Left lobe of liver (tissue), 2 donors: ENCODE results near the gene RELN. TPM values are rescaled to one million over a fixed set of nuclear protein-coding genes. Genes with fewer than 3 reads are reported as not detected.
A peak's percentile ranks its signal among the peaks of the same experiment; 100 is the strongest.

Experiments used
- ATAC-seq: fragments of 200-7000 bp; cut with Tn5 transposase; one replicate; pipeline ENCODE4 v1.9.1; 2020; ENCODE audit warnings: mild to moderate bottlenecking, moderate library complexity
- DNase-seq: peaks from one replicate; pipeline ENCODE4 v3.0.0-alpha.2; 2020; ENCODE audit warnings: low spot score
- total RNA-seq: library from RNA; stranded (reverse); gene quantifications from one replicate; pipeline ENCODE4 v1.2.1, GENCODE V29; 2021
- donor health status: DM: no; HTN: no; CAD: no; lungs with moderate emphysema.
- donor health status: DM: no; HTN: yes; CAD: no.

The RELN gene
- total RNA-seq, 1 donor from 2014 or later: 17.2 TPM

DNA sequence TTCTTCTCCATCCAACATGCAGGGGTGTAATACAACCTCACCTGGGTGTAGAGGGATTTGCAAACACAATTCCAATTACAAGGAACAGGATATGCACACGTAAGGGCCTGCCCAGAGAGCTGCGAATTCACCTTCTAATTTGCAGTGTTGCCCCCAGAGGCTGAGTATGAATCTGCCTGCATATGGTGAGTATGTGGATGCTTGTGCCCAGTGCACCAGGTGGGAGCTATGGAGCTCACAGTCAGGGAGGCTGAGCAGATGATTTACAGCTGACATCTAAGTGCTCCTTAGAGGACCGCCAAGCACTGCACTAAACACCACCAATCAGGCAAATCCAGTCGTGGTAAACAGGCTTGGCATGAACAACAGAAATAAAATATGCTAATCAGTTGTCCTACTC, 132.0 kb downstream of the RELN start:
- no peak for ATAC-seq
- no peak for DNase-seq

DNA sequence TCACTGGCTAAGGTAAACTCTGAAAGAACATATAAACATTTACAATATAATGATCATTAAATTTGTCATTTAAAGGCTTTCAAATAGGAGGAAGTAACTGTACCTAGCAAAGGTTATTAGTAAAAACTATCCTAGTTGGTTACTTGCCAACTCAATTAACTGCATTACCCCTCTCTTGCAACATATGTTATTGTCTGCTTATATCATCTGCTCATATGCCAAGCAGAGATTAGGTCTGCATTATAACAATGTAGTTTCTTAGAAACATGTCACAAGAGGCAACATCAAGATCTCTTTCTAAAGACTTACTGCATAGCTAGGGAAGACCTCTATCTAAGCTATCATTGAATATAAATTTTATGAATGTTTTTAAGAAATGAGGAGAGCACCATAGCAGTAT, 132.5 kb downstream of the RELN start:
- ATAC-seq (no peak), DNase-seq (no peak)

DNA sequence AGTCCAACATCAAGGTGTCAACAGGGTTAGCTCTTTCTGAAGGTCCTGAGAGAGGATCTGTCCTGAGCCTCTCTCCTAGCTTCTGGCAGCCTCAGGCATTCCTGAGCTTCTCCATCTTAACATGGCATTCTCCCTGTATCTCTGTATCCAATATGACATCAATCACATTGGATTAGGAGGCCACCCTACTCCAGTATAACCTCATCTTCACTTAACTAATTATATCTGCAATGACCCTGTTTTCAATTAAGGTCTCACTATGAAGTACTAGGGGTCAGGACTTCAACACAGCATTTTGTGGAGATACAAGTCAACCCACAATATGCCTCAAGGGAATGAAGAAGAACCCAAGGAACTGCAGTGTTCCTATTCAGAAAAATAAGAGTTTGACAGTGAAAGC, 133.8 kb downstream of the RELN start:
- ATAC-seq: no peak
- DNase-seq: no peak

DNA sequence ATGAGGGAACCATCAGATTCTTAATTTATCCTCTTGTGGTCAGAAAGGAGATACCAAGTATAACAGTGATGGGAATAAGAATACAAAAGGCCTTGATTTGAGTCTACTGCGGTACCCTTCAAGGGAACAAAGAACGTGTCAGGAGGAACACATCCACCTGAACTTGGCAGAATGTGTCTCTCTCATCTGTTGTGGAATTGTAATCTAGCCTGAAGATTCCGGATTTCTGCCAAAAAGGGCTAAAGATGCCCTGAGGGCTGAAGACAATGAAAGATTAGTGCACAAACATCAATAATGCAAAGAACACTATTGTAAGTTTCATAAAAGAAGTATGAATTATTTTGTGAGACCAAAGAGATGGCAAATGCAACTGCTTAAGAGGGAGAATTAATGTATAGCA, 134.8 kb downstream of the RELN start:
- DNase-seq (no peak), ATAC-seq (no peak)

DNA sequence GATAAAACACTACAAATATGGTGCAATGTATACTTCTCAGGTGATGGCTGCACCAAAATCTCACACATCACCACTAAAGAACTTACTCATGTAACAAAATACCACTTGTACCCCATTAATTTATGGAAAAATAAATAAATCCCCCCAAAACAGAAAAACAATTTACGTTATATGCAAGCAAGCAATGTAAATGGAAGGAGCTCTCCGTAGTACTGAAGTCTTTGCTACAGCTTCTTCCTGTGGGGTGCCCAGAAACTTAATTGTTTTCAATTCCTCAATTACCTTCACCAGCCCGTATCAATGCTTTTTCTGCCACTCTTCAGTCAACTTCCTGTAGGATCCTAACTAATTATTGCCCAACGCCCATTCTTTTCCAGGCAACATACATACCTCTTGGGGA, 138.1 kb downstream of the RELN start:
- no peak for DNase-seq
- ATAC-seq: no peak

DNA sequence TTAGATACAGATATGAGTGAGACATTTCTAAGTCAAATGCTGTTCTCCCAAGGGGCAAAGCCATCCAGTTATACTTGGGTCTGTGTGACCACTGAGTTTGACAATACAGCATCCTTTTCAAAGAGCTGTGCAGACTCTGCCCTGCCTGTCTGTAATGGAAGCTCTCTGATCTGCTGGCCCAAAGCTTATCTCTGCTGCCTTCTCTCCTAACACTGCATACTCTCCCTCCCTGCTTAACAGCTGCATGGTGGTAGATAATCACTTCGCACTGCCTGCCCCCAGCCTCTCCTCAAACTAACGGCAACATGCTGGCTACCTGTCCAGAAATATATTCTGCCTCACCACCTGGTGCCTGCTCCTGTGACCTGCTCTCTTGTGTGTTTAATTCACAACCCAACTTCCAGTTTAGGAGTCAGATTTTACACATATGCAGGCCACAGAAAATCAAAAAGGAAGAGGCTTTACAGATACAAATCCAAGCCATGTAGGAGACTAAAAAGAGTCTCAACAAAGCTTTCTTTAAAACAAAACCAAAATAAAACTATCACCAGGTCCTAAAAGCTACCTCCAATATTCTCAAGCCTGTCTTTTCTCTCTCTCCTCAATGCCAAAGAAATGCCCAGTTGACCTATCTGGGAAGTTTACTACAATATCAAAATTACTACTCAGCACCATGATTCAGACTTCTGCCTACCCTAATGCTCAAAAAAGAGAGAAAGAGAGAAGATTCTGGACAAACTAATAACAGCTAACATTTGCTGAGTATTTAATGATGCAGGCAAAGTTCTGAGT, 145.6 kb downstream of the RELN start:
- ATAC-seq: no peak
- no peak for DNase-seq

DNA sequence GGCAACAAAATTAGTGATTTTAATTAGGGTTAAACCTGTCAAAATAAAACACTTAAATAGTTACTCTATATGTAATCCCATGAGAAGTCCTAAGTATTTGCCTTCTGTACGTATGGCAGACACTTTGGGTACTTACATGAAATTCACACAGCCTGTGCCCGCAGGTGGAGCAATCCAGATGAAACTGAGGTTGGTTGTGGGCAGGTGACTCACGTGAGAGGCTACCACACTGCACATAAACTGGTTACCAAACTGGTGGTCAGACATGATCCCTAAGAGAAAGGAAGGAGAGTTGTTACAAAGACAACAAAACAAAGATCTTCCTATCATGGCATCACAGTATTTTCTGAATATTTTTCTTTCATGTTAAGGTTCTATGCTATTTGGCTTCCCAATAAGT, 156.1 kb downstream of the RELN start:
- no peak for DNase-seq
- no peak for ATAC-seq

DNA sequence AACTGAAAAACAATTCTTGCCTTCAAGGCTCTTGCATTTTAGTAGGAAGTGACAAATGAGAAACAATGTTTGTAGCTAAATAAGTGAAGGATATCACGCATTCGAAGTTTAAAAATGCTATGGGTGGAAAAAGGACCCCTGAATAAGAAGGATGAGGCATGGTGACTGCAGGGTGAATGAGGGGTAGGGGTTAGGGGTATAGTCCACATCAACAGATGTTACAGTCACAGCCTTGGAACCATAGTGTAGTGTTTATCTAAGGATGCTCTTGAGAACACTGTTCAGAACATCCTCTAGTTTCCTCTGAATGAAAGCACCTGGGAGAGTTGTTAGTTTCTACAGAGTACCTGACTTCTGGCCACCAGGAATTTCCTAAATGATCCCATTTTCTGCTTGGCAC, 157.0 kb downstream of the RELN start:
- no peak for ATAC-seq

DNA sequence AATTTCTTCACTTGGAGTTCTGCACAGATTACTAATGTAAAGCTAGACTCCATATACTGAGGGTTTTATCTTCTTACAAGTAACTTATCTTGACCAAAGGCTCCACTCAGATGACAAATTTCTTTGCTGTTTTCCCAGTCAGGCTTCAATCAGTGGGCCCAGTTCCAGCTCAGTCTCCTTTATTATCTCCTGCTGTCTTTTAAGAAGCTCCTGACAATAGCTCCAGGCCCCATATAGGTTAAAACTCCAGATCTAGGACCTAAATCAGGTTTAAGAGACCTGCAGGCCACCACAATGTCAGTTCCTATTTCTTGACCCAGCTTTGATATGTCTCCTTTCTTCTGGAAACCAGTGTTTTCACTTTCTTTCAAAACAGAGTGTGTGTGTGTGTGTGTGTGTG, 165.2 kb downstream of the RELN start:
- no peak for DNase-seq
- ATAC-seq: no peak

More for the DNA sequence above, 157.0 kb downstream of the RELN start:
- DNase-seq: no peak

DNA sequence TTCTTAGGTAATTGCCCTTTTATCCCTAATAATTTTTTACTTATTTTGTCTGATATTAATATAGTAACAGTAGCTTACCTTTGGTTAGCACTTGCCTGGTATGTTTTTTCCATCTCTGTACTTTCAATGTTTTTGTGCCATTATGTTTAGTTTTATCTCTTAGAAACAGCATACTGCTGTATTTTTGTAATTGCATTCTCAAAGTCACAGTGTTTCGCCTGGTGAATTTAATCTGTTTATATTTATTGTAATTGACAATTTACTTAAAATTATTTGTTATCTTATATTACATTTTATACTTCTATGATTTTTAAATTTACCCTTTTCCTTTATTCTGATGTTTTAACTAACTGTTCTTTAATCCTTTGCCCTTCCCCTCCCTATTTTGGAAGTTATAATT, 166.4 kb downstream of the RELN start:
- no peak for DNase-seq
- ATAC-seq: no peak

DNA sequence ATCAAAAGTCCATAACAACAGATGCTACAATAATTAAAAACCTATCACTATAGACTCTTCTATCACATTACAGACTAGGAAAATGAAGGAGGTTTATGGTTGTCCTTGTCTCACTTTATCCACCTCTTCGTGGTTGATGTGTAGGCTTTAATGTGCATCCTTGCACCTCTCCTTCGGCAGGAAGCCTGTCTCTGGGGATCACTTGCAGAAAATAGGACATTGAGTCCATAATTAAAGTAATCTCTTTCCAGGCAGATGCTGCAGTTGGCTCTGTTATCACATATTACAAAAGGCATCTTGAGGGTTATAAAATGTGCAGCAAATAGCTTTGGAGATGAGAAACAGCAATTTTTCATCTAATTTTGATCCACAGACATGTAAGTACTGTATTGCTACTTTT, 168.4 kb downstream of the RELN start:
- DNase-seq (no peak), ATAC-seq (no peak)

DNA sequence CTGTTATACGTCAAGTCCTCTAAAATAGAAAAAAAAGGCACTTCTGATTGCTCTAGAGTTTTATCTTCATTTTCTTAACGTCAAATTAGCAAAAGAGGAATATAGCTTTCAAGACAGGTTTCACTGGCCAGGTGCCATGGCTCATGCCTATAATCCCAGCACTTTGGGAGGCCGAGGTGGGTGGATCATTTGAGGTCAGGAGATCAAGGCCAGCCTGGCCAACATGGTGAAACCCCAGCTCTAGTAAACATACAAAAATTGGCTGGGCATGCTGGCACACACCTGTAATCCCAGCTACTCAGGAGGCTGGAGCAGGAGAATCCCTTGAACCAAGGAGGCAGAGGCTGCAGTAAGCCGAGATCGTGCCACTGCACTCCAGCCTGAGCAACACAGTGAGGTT, 173.5 kb downstream of the RELN start:
- DNase-seq (peak; percentile 59), ATAC-seq (peak; percentile 33)

DNA sequence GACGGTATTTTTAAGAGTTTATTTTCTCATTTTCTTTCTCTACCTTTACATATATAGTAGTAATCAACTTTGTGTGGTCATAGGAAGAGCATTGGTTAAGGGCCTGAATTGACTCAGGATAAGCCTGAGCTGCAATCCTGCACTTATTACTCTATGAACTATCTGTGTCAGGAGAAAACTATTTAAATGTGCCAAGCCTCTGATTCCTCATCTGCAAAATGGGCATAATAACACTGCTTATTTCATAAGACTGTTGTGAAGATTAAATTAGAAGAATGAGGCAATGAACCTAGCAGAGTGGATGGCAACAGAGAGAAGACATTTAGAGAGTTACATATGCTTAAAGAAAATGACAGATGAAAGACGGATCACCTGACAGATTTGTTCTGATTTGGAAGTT, 175.5 kb downstream of the RELN start:
- DNase-seq (no peak), ATAC-seq (no peak)

DNA sequence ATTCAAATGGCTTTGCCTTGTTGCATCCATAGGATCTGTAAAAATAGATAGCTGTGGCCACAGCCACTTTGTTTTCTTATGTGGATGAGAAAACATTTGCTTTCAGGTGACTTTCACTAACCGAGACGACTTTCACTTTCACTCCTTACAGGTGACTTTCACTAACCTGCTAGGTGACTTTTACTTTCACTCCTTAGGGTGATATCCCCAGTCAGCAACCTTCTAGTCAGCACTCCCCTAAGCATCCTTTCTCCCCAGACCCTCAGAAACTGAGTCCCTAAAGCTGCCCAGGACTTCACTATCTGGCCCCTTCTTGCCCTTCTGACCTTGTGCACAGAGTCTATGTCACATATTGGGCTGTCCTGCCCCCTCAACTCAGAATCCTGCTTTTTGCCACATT, 177.5 kb downstream of the RELN start:
- DNase-seq (no peak), ATAC-seq (peak; percentile 91)

DNA sequence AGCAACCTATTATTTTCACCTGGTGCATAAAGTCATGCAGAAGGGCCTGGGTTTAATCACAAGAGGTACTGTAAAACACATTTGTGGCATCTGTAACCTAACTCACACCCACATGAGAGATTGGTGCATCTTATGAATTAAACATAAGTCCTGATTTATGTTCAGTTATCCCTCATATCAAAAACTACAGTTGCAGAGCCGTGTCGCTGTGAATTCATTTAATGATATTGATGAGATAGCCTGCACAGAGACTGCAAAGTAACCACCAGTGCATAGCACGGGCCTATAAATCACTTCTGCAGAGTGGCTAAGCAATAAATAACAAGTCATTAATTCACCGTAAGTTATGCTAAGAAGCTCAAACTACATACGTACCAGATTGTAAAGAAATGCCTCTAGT, 178.2 kb downstream of the RELN start:
- ATAC-seq: no peak

DNA sequence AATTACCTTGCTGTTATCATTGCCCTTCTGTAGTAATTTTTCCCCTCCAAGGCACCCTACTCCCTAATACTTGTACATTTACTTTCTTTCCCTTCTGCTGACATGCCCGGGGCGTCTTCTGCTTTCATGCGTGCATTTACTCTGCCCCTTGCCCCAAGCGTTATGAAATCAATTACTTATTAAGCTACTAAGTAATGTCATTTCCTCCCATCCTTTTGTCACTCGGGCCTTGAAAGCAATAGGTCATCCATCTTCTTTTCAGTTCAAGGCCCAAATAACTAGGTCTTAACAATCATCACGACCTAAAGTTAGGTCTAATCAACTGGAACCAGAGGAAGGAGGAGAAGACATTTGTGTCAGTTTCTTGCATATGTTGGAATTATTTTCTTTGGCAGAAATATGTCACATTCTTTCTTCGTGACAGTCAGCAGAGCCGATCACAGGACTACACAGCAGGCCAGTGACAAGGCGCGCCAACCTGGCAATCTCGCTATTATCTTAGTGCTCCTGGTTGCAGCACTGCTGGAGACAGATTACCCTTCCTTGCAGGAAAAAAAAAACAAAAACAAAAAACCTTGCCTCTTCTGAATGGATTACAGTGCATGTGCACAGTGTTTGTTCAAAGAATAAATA, 179.2 kb downstream of the RELN start:
- ATAC-seq: peak; percentile 64
- DNase-seq: no peak

More for the DNA sequence above, 178.2 kb downstream of the RELN start:
- no peak for DNase-seq

DNA sequence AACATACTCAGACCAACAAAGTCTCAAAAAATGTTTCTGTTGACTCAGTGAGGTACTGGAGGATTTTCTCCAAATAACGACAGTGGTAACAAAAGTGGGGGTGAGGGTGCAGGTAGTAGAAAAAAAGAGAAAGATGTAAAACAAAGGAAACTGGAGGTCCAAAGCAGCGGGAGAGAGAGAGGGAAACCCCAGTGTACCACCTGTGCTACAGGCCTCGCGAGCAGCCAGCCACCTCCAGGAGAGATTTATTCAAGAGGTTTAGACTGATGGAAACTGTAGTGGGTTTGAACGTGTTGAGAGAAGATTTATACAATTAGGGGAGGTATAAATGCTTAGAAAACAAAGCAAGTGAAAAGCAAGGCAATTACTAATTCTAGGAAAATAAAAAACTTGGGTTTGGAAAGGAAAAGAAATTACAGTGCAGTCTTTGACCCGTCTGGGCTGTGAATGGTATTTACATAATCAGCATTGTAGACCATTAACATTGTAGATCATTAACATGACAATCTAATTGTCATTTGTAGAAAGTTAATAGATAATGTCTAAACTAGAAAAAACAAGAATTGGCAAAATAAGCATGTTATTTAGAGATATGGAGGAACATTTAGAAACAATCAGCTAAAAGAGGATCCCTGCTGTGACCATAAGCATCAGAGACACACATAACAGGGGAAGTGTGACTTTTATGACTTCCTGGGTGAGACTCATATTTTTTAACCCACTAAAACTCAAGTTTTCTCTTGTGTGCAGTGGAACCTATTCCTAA, 180.0 kb downstream of the RELN start:
- DNase-seq (no peak), ATAC-seq (no peak)

DNA sequence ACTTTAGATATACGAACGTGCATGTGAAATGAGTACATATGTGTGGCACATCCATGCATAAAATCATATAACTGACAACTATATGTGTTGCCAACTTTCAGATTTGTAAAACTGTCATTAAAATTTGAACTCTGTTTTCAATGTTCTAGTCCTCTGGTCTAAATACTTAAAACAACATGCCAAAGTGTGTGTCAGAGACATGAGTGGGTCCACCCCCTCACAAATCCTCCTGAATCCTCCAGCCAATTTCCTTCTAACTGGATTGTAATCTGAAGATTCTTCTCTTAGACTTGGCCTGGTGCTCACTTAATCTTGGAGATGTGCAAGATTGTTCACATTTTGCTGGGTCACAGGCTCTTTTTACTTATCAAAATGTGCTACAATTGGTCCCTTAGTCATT, 184.1 kb downstream of the RELN start:
- DNase-seq (no peak), ATAC-seq (no peak)

DNA sequence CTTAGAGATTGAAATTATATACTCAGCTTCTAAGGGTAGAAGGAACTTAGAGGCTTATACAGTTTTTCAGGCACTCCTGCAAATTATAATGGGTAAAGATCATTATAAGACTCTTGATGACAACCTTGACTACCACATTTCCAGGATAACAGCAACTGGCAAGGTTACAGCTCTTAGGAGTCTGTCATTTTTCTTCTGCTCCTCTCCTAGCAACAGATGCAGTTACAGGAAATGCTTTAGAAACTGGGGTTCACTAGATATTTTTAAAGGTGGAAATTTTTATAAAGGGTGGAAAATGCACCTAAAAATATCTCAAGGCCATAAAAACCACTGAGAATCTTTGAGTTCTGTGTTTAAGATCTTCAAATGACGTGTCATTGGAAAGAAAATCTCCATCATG, 185.8 kb downstream of the RELN start:
- DNase-seq (no peak), ATAC-seq (no peak)

DNA sequence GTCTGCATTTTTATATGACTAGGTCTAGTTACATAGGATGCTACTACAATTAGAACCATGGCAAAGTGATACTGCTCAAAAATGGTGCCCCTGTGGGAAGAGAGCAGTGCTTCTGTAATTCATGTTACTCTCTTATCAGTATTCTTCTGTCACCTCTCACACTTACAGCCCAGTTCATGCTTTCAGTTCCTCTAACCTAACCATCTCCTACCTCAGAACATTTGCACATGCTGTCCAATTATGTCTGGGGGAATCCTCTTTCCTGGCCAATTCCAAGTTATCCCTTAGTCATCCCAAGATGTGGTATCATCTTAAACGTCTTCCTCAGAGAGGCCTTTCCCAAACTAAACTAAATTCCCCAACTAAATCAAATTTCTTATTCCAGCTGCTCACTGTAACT, 190.2 kb downstream of the RELN start:
- DNase-seq (no peak), ATAC-seq (no peak)

DNA sequence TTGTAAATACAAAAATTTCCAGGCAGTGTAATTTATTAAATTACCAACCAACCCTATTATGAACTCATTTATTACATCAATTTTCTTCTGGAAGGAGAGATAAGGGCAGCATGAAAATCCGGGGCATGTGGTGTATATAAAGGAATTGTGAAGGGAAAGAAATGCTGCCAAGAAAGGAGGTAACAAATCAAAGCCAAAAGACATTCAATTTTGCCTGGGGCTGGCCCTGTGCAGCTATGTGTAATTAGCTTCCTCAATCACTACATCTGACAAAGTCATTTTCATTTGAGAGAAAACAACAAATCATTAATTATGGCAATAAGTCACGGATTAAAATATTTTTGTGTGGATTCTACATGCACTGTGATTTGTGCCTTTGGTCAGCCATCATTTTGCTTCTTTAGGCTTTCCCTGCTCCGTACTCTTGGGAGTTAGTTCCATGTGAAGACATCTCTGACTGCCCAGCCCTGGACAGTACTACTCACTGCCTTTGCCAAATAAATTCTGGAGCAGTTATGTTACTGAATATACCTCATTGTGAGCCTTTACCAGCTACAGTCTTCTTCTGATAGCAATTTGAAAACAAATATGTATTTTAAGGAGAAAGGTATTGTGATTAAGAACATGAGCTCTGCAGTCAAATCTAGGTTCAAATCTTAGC, 191.7 kb downstream of the RELN start:
- ATAC-seq (no peak), DNase-seq (no peak)
